Lung (tissue), 12 donors: ENCODE data around the gene RELN. TPM values are rescaled to one million over a fixed set of nuclear protein-coding genes. Genes with fewer than 3 reads are reported as not detected.
A peak's percentile ranks its signal among the peaks of the same experiment; 100 is the strongest.

ENCODE experiments used
- ATAC-seq: fragments of 200-7000 bp; cut with Tn5 transposase; one replicate; pipeline ENCODE4 v1.9.1; 2020; ENCODE audit warnings: moderate number of reproducible peaks; ENCODE audit not compliant: insufficient read depth, low FRiP score
- DNase-seq, 3 donors: peaks; one replicate each; pipeline ENCODE4 v3.0.0-alpha.2; 2013 to 2017
- H3K27ac ChIP-seq, 2 donors: one replicate each; pipeline ENCODE4 v1.5.1; 2013; ENCODE audit warnings: mild to moderate bottlenecking in 2 of 2, moderate library complexity in 2 of 2, control low read depth in 1 of 2, inconsistent platforms in 1 of 2, low read depth in 1 of 2, low read length in 1 of 2
- H3K27me3 ChIP-seq, 3 donors: one replicate each; pipeline ENCODE4 v1.5.1; 2013; ENCODE audit warnings: low read length in 2 of 3; ENCODE audit not compliant: control insufficient read depth in 3 of 3, insufficient read depth in 3 of 3
- H3K36me3 ChIP-seq, 4 donors: one replicate each; pipeline ENCODE4 v1.5.1; 2013; ENCODE audit warnings: low read length in 4 of 4, mild to moderate bottlenecking in 1 of 4, moderate library complexity in 1 of 4; ENCODE audit not compliant: control insufficient read depth in 4 of 4, insufficient read depth in 4 of 4
- H3K4me1 ChIP-seq, 5 donors: one replicate each; pipeline ENCODE4 v1.5.1; 2013; ENCODE audit warnings: low read length in 5 of 5, mild to moderate bottlenecking in 2 of 5, moderate library complexity in 1 of 5; ENCODE audit not compliant: control insufficient read depth in 5 of 5, insufficient read depth in 5 of 5
- H3K4me3 ChIP-seq: one replicate; pipeline ENCODE4 v1.5.1; 2013; ENCODE audit warnings: mild to moderate bottlenecking, control low read depth, moderate library complexity
- H3K9ac ChIP-seq, 2 donors: one replicate each; pipeline ENCODE4 v1.5.1; 2013; ENCODE audit warnings: low read length in 2 of 2, control low read depth in 1 of 2; ENCODE audit not compliant: insufficient read depth in 1 of 2
- H3K9me3 ChIP-seq, 4 donors: one replicate each; pipeline ENCODE4 v1.5.1; 2013; ENCODE audit warnings: low read length in 3 of 4, mild to moderate bottlenecking in 1 of 4, moderate library complexity in 1 of 4; ENCODE audit not compliant: control insufficient read depth in 4 of 4, insufficient read depth in 3 of 4
- WGBS, 2 donors: extraction: QIAGEN DNeasy Blood & Tissue Kit; methylation state at CpG; one replicate each; pipeline ENCODE4 v1.1.7; 2013; 5-methylcytosine and 5-hydroxymethylcytosine counted together
- polyA plus RNA-seq, 2 donors: library from polyadenylated mRNA; stranded (reverse); fragments of 200-250 nt; gene quantifications; one replicate each; pipeline ENCODE4 v1.2.1, GENCODE V29; 2013
- total RNA-seq, 2 donors: library from RNA; depleted of rRNA in 1 of 2; stranded (reverse); fragments of >200 nt in 1 of 2; gene quantifications; one replicate each; pipeline ENCODE4 v1.2.1, GENCODE V29; 2014 to 2021
- TF ChIP-seq, protein P1 (sequence below): IDR thresholded peaks from 2 replicates; pipeline ENCODE4 v1.5.1; 2012; ENCODE audit warnings: mild to moderate bottlenecking; ENCODE audit errors: control extremely low read depth, extremely low read depth
- donor health status: control.
- donor health status: control.
- donor health status: Bipolar disorder and iron deficiency.
- donor health status: healthy.
- donor health status: DM: yes; HTN: yes; CAD: no.

The RELN gene
- total and polyA plus RNA-seq, 4 donors, result 0.24 to 7.7 (median 2.0) TPM

DNA sequence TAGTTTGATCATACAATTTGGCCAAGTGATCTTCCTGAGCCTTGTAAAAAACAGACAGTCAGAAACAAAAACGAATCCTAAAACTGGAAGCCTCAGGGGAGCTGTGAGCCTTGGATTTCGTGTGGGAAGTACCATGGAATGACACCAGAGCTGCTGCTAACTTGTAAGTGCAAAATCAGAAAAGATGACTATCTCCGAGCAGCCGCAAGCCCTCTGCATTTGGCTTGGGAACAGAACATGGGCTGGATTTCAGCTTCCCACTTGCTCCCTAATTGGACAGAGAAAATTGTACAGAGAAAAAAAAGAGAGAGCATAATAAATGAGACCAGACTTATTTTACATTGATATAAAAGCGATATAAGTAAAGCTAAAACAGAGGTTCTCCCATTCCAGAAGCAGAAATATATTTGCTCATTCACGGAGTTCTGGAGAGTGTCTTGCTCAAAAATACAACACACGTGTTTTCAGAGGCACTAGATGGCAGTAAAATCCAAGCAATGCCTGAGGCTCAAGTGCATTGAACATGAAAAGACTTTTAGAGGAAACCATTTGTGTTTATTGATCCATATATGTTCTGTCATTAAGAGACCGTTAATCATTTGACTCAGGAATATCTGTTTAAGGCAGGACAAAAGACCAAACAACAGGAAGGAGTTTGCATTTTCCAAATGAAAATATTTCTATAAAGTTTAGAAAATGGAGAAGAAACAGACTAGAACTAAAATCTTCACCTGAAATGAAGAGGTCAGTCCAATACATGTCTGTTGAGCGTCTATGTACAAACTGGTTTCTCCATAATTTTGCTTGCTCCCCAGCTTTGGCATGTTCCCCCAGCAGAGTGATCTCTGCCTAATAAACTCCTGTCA lies 465.2 kb downstream of the RELN start:
- TF ChIP-seq, protein P1, sequence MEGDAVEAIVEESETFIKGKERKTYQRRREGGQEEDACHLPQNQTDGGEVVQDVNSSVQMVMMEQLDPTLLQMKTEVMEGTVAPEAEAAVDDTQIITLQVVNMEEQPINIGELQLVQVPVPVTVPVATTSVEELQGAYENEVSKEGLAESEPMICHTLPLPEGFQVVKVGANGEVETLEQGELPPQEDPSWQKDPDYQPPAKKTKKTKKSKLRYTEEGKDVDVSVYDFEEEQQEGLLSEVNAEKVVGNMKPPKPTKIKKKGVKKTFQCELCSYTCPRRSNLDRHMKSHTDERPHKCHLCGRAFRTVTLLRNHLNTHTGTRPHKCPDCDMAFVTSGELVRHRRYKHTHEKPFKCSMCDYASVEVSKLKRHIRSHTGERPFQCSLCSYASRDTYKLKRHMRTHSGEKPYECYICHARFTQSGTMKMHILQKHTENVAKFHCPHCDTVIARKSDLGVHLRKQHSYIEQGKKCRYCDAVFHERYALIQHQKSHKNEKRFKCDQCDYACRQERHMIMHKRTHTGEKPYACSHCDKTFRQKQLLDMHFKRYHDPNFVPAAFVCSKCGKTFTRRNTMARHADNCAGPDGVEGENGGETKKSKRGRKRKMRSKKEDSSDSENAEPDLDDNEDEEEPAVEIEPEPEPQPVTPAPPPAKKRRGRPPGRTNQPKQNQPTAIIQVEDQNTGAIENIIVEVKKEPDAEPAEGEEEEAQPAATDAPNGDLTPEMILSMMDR, result no peak
- peak in 2 of 3 donors; percentile 18 to 58 for DNase-seq
- no peaks in the 10 kb centered on the region for H3K9me3 ChIP-seq

DNA sequence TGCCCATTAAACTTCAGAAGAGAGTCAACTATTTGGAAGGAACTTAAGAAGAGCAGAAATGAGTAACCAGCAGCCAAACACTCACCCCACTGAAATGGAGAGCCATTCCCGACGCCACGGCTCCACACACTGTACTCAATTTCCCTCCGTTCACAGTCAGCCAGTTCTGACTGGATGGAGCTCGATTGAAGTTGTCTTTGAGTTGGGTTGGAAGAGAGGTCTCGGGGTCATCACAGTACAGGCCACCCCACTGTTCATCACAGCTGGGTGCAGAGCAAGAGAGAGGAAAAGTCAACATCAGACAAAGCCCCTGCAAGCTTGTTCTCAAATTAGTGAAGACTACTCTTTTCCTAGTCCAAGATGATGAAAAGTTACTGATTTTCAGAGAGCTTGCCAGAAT lies 467.5 kb downstream of the RELN start:
- peaks cover 0 to 2% (median 0%) of the 10 kb centered on the region in 5 donors for H3K4me1 ChIP-seq
- H3K9me3 ChIP-seq, result no peaks in the 10 kb centered on the region
- H3K4me3 ChIP-seq, result no peak overlapping the region
- TF ChIP-seq, protein P1, result no peak
- H3K36me3 ChIP-seq, result no peaks in the 10 kb centered on the region
- H3K27ac ChIP-seq, result no peak overlapping the region
- WGBS, 2 donors, result 49 to 74% methylated on average over 6 of the region's 6 CpGs
- DNase-seq, result peak in 1 of 3 donors; percentile 18
- H3K9ac ChIP-seq, result no peak overlapping the region
- H3K27me3 ChIP-seq, result no peaks in the 10 kb centered on the region
- ATAC-seq, result no peak

More for the DNA sequence above, 465.2 kb downstream of the RELN start:
- no peak for ATAC-seq
- 43 to 50% methylated on average over 9 of the region's 9 CpGs for WGBS, 2 donors
- Histone ChIP-seq H3K9ac (peak overlapping the region in 1 of 2 donors; percentile 13), H3K27me3 (no peaks in the 10 kb centered on the region), H3K36me3 (no peaks in the 10 kb centered on the region), H3K4me1 (peaks cover 0 to 2% (median 0%) of the 10 kb centered on the region in 5 donors), H3K4me3 (no peak overlapping the region), H3K27ac (no peak overlapping the region)

DNA sequence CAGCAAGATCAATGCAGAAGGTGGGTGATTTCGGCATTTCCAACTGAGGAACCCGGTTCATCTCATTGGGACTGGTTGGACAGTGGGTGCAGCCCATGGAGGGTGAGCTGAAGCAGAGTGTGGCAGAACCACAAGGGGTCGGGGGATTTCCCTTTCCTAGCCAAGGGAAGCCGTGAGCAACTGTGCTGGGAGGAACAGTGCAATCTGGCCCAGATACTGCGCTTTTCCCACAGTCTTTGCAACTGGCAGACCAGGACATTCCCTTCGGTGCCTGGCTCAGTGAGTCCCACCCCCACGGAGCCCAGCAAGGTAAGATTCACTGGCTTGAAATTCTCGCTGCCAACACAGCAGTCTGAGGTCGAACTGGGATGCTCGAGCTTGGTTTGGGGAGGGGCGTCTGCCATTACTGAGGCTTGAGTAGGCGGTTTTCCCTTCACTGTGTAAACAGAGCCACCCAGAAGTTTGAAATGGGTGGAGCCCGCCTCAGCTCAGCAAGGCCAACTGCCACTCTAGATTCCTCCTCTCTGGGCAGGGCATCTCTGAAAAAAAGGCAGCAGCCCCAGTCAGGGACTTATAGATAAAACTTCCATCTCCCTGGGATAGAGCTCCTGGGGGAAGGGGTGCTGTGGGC lies 484.8 kb downstream of the RELN start:
- TF ChIP-seq, protein P1, result no peak
- Histone ChIP-seq H3K36me3 (no peaks in the 10 kb centered on the region), H3K9me3 (peaks cover 0 to 3% (median 0%) of the 10 kb centered on the region in 4 donors), H3K27ac (no peak overlapping the region), H3K27me3 (no peaks in the 10 kb centered on the region), H3K4me3 (no peak overlapping the region), H3K9ac (no peak overlapping the region), H3K4me1 (no peaks in the 10 kb centered on the region)
- WGBS, 2 donors, result 75 to 78% methylated on average over 13 of the region's 13 CpGs
- ATAC-seq (no peak), DNase-seq (peak in 1 of 3 donors; percentile 9)
